ENCODE results near the gene DMAC2. TPM values are rescaled to one million over a fixed set of nuclear protein-coding genes. Genes with fewer than 3 reads are reported as not detected.

DMAC2 gene
- total and polyA plus RNA-seq, 2 donors (not counting 3 experiments of a cell fraction or from before 2014, with no cell fraction given), result 65.4 to 137 TPM

DNA sequence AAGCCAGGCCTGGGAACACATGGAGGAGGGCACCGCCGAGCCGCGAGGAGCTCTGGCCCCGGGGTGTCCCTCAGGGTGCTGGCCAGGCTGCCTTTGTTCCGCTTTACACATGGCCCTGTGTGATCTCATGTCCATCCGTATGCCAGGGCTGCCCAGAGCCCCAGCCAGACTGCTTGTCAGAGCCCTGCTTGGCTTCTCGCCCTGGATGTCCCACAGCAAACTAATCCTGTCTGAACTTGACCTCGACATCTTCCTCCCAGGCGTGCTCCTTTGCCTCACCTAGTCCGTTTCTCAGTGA is 27.8 kb downstream of the DMAC2 start:
- ChIA-PET CTCF (no interaction called here), POLR2A (no interaction called here)
- FAIRE-seq (no peak), DNase-seq (ENCODE audit: low read depth, low spot score) (no peak)
- no peak overlapping the region for H3K4me2 ChIP-seq (ENCODE audit: insufficient read depth, low read length)
- no peak overlapping the region for H3K9ac ChIP-seq (replicated peaks; ENCODE audit: extremely low read depth, insufficient read depth, low read length)
- no peak overlapping the region for H2AFZ ChIP-seq (ENCODE audit: low read depth, low read length)
- H3K27ac ChIP-seq (ENCODE audit: insufficient read depth, low read depth, low read length), result no peak overlapping the region
- intact Hi-C loops (cut with micrococcal nuclease), result no loop called here
- BruUV-seq (replicated peaks), result no TSS peak
- H3K9me3 ChIP-seq (replicated peaks; ENCODE audit: control insufficient read depth, insufficient read depth, low read length), result no peaks in the 10 kb centered on the region
- no peaks in the 10 kb centered on the region for H3K79me2 ChIP-seq (ENCODE audit: control insufficient read depth, insufficient read depth, low read length)
- H4K20me1 ChIP-seq (replicated peaks; ENCODE audit: control insufficient read depth, extremely low read depth, insufficient read depth, low read length), result no peaks in the 10 kb centered on the region
- dilution Hi-C loops (cut with MboI; ENCODE audit: extremely low pct_ligation_motif_present, low sequenced_read_pairs), result no loop called here
- peaks cover 8% of the 10 kb centered on the region for H3K4me1 ChIP-seq (ENCODE audit: control insufficient read depth, extremely low read depth, insufficient read depth, low read length)
- H3K27me3 ChIP-seq (ENCODE audit: control insufficient read depth in 2 of 2, insufficient read depth in 2 of 2, low read length in 2 of 2), result no peaks in the 10 kb centered on the region
- no peak overlapping the region for H3K4me3 ChIP-seq (replicated peaks in 1 of 3; ENCODE audit: insufficient read depth in 1 of 3, low read depth in 1 of 3, low read length in 3 of 3)
- H3K36me3 ChIP-seq (ENCODE audit: control insufficient read depth in 2 of 2, extremely low read depth in 1 of 2, insufficient read depth in 2 of 2, low read length in 2 of 2), result peaks cover 0 to 23% of the 10 kb centered on the region in 2 experiments
- no peak for TF ChIP-seq FOS (IDR thresholded peaks at IDR 0.05; ENCODE audit: borderline replicate concordance, insufficient read depth, low read length)
- TF ChIP-seq, protein P1, sequence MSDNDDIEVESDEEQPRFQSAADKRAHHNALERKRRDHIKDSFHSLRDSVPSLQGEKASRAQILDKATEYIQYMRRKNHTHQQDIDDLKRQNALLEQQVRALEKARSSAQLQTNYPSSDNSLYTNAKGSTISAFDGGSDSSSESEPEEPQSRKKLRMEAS (IDR thresholded peaks at IDR 0.05; ENCODE audit: insufficient read depth, insufficient read length), result no peak
- TF ChIP-seq GATA2 (IDR thresholded peaks at IDR 0.05; ENCODE audit: insufficient read depth, insufficient read length, low read depth, low read length), result no peak
- TF ChIP-seq, protein P2, sequence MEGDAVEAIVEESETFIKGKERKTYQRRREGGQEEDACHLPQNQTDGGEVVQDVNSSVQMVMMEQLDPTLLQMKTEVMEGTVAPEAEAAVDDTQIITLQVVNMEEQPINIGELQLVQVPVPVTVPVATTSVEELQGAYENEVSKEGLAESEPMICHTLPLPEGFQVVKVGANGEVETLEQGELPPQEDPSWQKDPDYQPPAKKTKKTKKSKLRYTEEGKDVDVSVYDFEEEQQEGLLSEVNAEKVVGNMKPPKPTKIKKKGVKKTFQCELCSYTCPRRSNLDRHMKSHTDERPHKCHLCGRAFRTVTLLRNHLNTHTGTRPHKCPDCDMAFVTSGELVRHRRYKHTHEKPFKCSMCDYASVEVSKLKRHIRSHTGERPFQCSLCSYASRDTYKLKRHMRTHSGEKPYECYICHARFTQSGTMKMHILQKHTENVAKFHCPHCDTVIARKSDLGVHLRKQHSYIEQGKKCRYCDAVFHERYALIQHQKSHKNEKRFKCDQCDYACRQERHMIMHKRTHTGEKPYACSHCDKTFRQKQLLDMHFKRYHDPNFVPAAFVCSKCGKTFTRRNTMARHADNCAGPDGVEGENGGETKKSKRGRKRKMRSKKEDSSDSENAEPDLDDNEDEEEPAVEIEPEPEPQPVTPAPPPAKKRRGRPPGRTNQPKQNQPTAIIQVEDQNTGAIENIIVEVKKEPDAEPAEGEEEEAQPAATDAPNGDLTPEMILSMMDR (IDR thresholded peaks at IDR 0.05; ENCODE audit: extremely low read depth in 1 of 2, insufficient read depth in 1 of 2, low read depth in 1 of 2, low read length in 2 of 2), result no peak
- no peak for TF ChIP-seq MYC (IDR thresholded peaks at IDR 0.05; ENCODE audit: low read depth, low read length)
- no peak for TF ChIP-seq POLR2AphosphoS5 (IDR thresholded peaks at IDR 0.05; ENCODE audit: insufficient read depth, low read depth, low read length)
- no peak for TF ChIP-seq POLR2A (IDR thresholded peaks at IDR 0.05; ENCODE audit: low read depth, low read length)
- TF ChIP-seq EZH2 (IDR thresholded peaks at IDR 0.05; ENCODE audit: borderline replicate concordance, low read depth, low read length, severe bottlenecking), result no peak
- TF ChIP-seq JUN (IDR thresholded peaks at IDR 0.05; ENCODE audit: borderline replicate concordance, insufficient read depth, insufficient read length, low read depth), result no peak
- H3K9me1 ChIP-seq (replicated peaks; ENCODE audit: control insufficient read depth, extremely low read depth, insufficient read depth, low read length), result no peaks in the 10 kb centered on the region

Data from endothelial cell of umbilical vein (primary cell).